H9 (cell line): Measurements from ENCODE around the gene RAMAC. TPM values are rescaled to one million over a fixed set of nuclear protein-coding genes. Genes with fewer than 3 reads are reported as not detected.

Experiments used
- DNase-seq: peaks from one replicate; pipeline ENCODE4 v3.0.0-alpha.2; 2017
- H2AFZ ChIP-seq: one replicate; pipeline ENCODE4 v1.6.1; 2013; ENCODE audit warnings: mild to moderate bottlenecking, low read length, control low read depth, moderate library complexity
- H2AK5ac ChIP-seq: 2 replicates; pipeline ENCODE4 v1.6.1; 2013; ENCODE audit warnings: low read length, control low read depth, mixed read lengths; ENCODE audit not compliant: insufficient read length
- H2BK120ac ChIP-seq: one replicate; pipeline ENCODE4 v1.6.1; 2013; ENCODE audit warnings: low read depth, mild to moderate bottlenecking, low read length, control low read depth, inconsistent platforms; ENCODE audit not compliant: poor library complexity, severe bottlenecking
- H2BK12ac ChIP-seq: 2 replicates; pipeline ENCODE4 v1.6.1; 2013; ENCODE audit warnings: low read length, control low read depth, mixed read lengths, low read depth; ENCODE audit not compliant: insufficient read length
- H2BK15ac ChIP-seq: 2 replicates; pipeline ENCODE4 v1.6.1; 2013; ENCODE audit warnings: low read depth, low read length, control low read depth
- H2BK20ac ChIP-seq: one replicate; pipeline ENCODE4 v1.6.1; 2013; ENCODE audit warnings: low read depth, mild to moderate bottlenecking, low read length, control low read depth, inconsistent platforms; ENCODE audit not compliant: poor library complexity, severe bottlenecking
- H2BK5ac ChIP-seq: 2 replicates; pipeline ENCODE4 v1.6.1; 2013; ENCODE audit warnings: low read length, control low read depth, mixed read lengths; ENCODE audit not compliant: insufficient read length
- H3K14ac ChIP-seq: 2 replicates; pipeline ENCODE4 v1.6.1; 2013; ENCODE audit warnings: low read length, control low read depth; ENCODE audit not compliant: insufficient read depth
- H3K18ac ChIP-seq: 2 replicates; pipeline ENCODE4 v1.6.1; 2013; ENCODE audit warnings: low read depth, mild to moderate bottlenecking, mixed read lengths, low read length, control low read depth; ENCODE audit not compliant: insufficient read length
- H3K23ac ChIP-seq: 2 replicates; pipeline ENCODE4 v1.6.1; 2013; ENCODE audit warnings: low read length, control low read depth, mixed read lengths, low read depth; ENCODE audit not compliant: insufficient read length
- H3K23me2 ChIP-seq: 2 replicates; pipeline ENCODE4 v1.6.1; 2013; ENCODE audit warnings: low read depth, mild to moderate bottlenecking, mixed read lengths, low read length, control low read depth; ENCODE audit not compliant: insufficient read length, poor library complexity, severe bottlenecking
- H3K27ac ChIP-seq: 2 replicates; pipeline ENCODE4 v1.5.1; 2013; ENCODE audit warnings: low read length, control low read depth, mixed read lengths, low read depth; ENCODE audit not compliant: insufficient read length
- H3K27me3 ChIP-seq: 2 replicates; pipeline ENCODE4 v1.6.1; 2013; ENCODE audit warnings: low read length, control low read depth, inconsistent platforms; ENCODE audit not compliant: insufficient read depth
- H3K4ac ChIP-seq: 2 replicates; pipeline ENCODE4 v1.6.1; 2013; ENCODE audit warnings: low read depth, mild to moderate bottlenecking, control low read depth, inconsistent platforms, low read length, moderate library complexity
- H3K4me1 ChIP-seq: 2 replicates; pipeline ENCODE4 v1.6.1; 2013; ENCODE audit warnings: low read length, control low read depth, inconsistent platforms; ENCODE audit not compliant: insufficient read depth
- H3K4me2 ChIP-seq: 2 replicates; pipeline ENCODE4 v1.6.1; 2013; ENCODE audit warnings: low read length, control low read depth, mixed read lengths; ENCODE audit not compliant: insufficient read length, insufficient read depth
- H3K56ac ChIP-seq: 2 replicates; pipeline ENCODE4 v1.6.1; 2013; ENCODE audit warnings: low read depth, mild to moderate bottlenecking, mixed read lengths, low read length, control low read depth; ENCODE audit not compliant: insufficient read length
- H3K79me1 ChIP-seq: 2 replicates; pipeline ENCODE4 v1.6.1; 2013; ENCODE audit warnings: low read depth, mild to moderate bottlenecking, moderate library complexity, low read length, control low read depth, inconsistent platforms; ENCODE audit not compliant: insufficient read depth, poor library complexity, severe bottlenecking
- H3K79me2 ChIP-seq: 2 replicates; pipeline ENCODE4 v1.6.1; 2013; ENCODE audit warnings: low read length, control low read depth, inconsistent platforms; ENCODE audit not compliant: insufficient read depth
- H3K9ac ChIP-seq: 2 replicates; pipeline ENCODE4 v1.6.1; 2013; ENCODE audit warnings: low read length, control low read depth, mixed read lengths; ENCODE audit not compliant: insufficient read length; ENCODE audit errors: extremely low read depth
- H3K9me3 ChIP-seq: one replicate; pipeline ENCODE4 v1.6.1; 2013; ENCODE audit warnings: low read depth, low read length, inconsistent platforms; ENCODE audit not compliant: control insufficient read depth
- H3T11ph ChIP-seq: one replicate; pipeline ENCODE4 v1.6.1; 2013; ENCODE audit warnings: mild to moderate bottlenecking, low read length, control low read depth, inconsistent platforms
- H4K20me1 ChIP-seq: one replicate; pipeline ENCODE4 v1.6.1; 2013; ENCODE audit not compliant: control insufficient read depth, insufficient read length, insufficient read depth
- H4K5ac ChIP-seq: 2 replicates; pipeline ENCODE4 v1.6.1; 2013; ENCODE audit warnings: low read depth, mild to moderate bottlenecking, mixed read lengths, low read length, control low read depth; ENCODE audit not compliant: insufficient read length
- H4K8ac ChIP-seq: replicated peaks from 2 replicates; pipeline ENCODE4 v1.6.1; 2013; ENCODE audit warnings: low read length, control low read depth, mixed read lengths, low read depth; ENCODE audit not compliant: insufficient read length
- H4K91ac ChIP-seq: 2 replicates; pipeline ENCODE4 v1.6.1; 2013; ENCODE audit warnings: low read depth, mild to moderate bottlenecking, moderate library complexity, mixed read lengths, low read length, control low read depth; ENCODE audit not compliant: insufficient read length
- H3K27ac Mint-ChIP-seq, 3 experiments: 2 replicates in 2 of 3; 3 replicates in 1 of 3; pipeline ENCODE4 v1.8.0; 2020 to 2021; ENCODE audit warnings: mixed read lengths in 3 of 3, mild to moderate bottlenecking in 1 of 3, moderate library complexity in 1 of 3
- H3K27me3 Mint-ChIP-seq: 2 replicates; pipeline ENCODE4 v1.8.0; 2021; ENCODE audit warnings: low read depth, mild to moderate bottlenecking, moderate library complexity, mixed read lengths
- H3K36me3 Mint-ChIP-seq, 3 experiments: 2 replicates in 2 of 3; 3 replicates in 1 of 3; pipeline ENCODE4 v1.8.0; 2020 to 2021; ENCODE audit warnings: low read depth in 3 of 3, mixed read lengths in 3 of 3; ENCODE audit not compliant: insufficient read depth in 1 of 3
- H3K4me1 Mint-ChIP-seq, 2 experiments: 2 replicates each; pipeline ENCODE4 v1.8.0; 2020; ENCODE audit warnings: mixed read lengths in 2 of 2
- H3K4me3 Mint-ChIP-seq, 2 experiments: 2 replicates in 1 of 2; 3 replicates in 1 of 2; pipeline ENCODE4 v1.8.0; 2020 to 2021; ENCODE audit warnings: mild to moderate bottlenecking in 2 of 2, mixed read lengths in 2 of 2, moderate library complexity in 1 of 2
- H3K9me3 Mint-ChIP-seq, 2 experiments: 2 replicates in 1 of 2; 3 replicates in 1 of 2; pipeline ENCODE4 v1.8.0; 2020; ENCODE audit warnings: mild to moderate bottlenecking in 2 of 2, mixed read lengths in 2 of 2, moderate library complexity in 1 of 2
- WGBS: extraction: QIAGEN DNeasy Blood & Tissue Kit; methylation state at CpG from one replicate; pipeline ENCODE4 v1.1.7; 2013; ENCODE audit warnings: missing lambda C conversion rate, low lambda C conversion rate, mixed read lengths; ENCODE audit not compliant: insufficient read length; ENCODE audit errors: extremely low coverage; 5-methylcytosine and 5-hydroxymethylcytosine counted together
- total RNA-seq: library from RNA; stranded (reverse); gene quantifications from 2 replicates; pipeline ENCODE4 v1.2.1, GENCODE V29; 2021
- TF ChIP-seq, protein P1 (sequence below): fragments of 200-600 bp; sonication (generic); conservative IDR thresholded peaks from 3 replicates; pipeline ENCODE4 v1.8.0; 2021; ENCODE audit warnings: antibody characterized with exemption, mild to moderate bottlenecking

RAMAC gene
- total RNA-seq, 1 experiment from 2014 or later = 35.8 TPM

DNA sequence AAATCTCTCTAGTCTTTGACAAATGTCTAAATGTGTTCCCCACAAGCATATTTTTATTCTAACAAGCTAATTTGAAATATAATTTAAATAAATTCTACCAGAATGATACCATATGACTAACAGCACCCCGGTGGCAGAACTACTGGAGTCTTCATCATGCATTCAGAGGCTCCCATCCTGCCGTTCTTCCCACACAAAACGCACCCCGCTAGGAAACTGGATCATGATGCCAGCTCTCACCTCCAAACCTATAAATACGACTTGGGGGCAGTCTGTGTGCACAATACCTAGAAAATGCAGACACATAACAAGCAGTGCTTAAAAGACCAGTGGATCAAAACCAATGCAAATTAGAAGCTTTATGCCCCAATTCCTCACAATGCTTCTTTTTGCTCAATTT is 42.0 kb upstream of the RAMAC start:
- Histone ChIP-seq H3K27ac (no peak overlapping the region), H3K9ac (no peak overlapping the region), H3K23ac (no peak overlapping the region), H3K79me1 (no peaks in the 10 kb centered on the region), H3K14ac (no peak overlapping the region), H4K20me1 (no peaks in the 10 kb centered on the region), H3K79me2 (0 out of 2 replicates have a peak, but pooled peaks cover 2% of the 10 kb centered on the region), H2BK20ac (no peak overlapping the region), H3K4me2 (no peak overlapping the region), H2BK12ac (no peak overlapping the region), H2BK15ac (no peak overlapping the region), H3K4me1 (no peaks in the 10 kb centered on the region), H4K5ac (no peak overlapping the region), H3K4ac (no peak overlapping the region), H3K56ac (no peak overlapping the region), H2BK120ac (no peak overlapping the region), H4K8ac (no peak overlapping the region), H4K91ac (no peak overlapping the region), H2BK5ac (no peak overlapping the region), H3T11ph (no peak overlapping the region), H3K27me3 (no peaks in the 10 kb centered on the region), H3K9me3 (no peaks in the 10 kb centered on the region), H3K18ac (no peak overlapping the region), H2AK5ac (no peak overlapping the region), H3K23me2 (no peaks in the 10 kb centered on the region), H2AFZ (no peak overlapping the region)
- Mint-ChIP-seq H3K4me1 (peaks cover 5 to 6% of the 10 kb centered on the region in 2 experiments; a peak in 3 of 4 replicates), H3K9me3 (no peaks in the 10 kb centered on the region), H3K4me3 (no peak overlapping the region), H3K36me3 (no peaks in the 10 kb centered on the region), H3K27me3 (peaks cover 6% of the 10 kb centered on the region), H3K27ac (no peak overlapping the region)
- DNase-seq = no peak
- TF ChIP-seq, protein P1, sequence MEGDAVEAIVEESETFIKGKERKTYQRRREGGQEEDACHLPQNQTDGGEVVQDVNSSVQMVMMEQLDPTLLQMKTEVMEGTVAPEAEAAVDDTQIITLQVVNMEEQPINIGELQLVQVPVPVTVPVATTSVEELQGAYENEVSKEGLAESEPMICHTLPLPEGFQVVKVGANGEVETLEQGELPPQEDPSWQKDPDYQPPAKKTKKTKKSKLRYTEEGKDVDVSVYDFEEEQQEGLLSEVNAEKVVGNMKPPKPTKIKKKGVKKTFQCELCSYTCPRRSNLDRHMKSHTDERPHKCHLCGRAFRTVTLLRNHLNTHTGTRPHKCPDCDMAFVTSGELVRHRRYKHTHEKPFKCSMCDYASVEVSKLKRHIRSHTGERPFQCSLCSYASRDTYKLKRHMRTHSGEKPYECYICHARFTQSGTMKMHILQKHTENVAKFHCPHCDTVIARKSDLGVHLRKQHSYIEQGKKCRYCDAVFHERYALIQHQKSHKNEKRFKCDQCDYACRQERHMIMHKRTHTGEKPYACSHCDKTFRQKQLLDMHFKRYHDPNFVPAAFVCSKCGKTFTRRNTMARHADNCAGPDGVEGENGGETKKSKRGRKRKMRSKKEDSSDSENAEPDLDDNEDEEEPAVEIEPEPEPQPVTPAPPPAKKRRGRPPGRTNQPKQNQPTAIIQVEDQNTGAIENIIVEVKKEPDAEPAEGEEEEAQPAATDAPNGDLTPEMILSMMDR = no peak
- no CpG with 5 or more reads among the region's 5 CpGs for WGBS
